Activated T-cell treated with anti-CD3 and anti-CD28 coated beads, Interleukin-2, amount 50 U/mL, for 24 hours (primary cell): ENCODE results near the gene SSH2.

ENCODE experiments used
- DNase-seq: peaks from one replicate; pipeline ENCODE4 v3.0.0-alpha.2; 2020
- H3K27ac Mint-ChIP-seq: 2 replicates; pipeline ENCODE4 v1.8.0; 2020; ENCODE audit warnings: mild to moderate bottlenecking, mixed read lengths
- H3K27me3 Mint-ChIP-seq: 2 replicates; pipeline ENCODE4 v1.8.0; 2020; ENCODE audit warnings: mixed read lengths
- H3K36me3 Mint-ChIP-seq: 2 replicates; pipeline ENCODE4 v1.8.0; 2020; ENCODE audit warnings: low read depth, mixed read lengths
- H3K4me1 Mint-ChIP-seq: 2 replicates; pipeline ENCODE4 v1.8.0; 2020; ENCODE audit warnings: low read depth, mixed read lengths
- H3K4me3 Mint-ChIP-seq: 2 replicates; pipeline ENCODE4 v1.8.0; 2020; ENCODE audit warnings: mild to moderate bottlenecking, moderate library complexity, mixed read lengths
- H3K9me3 Mint-ChIP-seq: 2 replicates; pipeline ENCODE4 v1.8.0; 2020; ENCODE audit warnings: mixed read lengths

The SSH2 gene

GRCh38 chr17:29585080-29585751 is 344.8 kb downstream of the SSH2 start:
- Mint-ChIP-seq H3K9me3 (no peaks in the 10 kb centered on the region), H3K36me3 (peaks cover 62% of the 10 kb centered on the region), H3K27ac (peak overlapping the region; percentile 94), H3K4me1 (peaks cover 66% of the 10 kb centered on the region), H3K4me3 (peak overlapping the region; percentile 51), H3K27me3 (no peaks in the 10 kb centered on the region)
- DNase-seq, result no peak

DNA sequence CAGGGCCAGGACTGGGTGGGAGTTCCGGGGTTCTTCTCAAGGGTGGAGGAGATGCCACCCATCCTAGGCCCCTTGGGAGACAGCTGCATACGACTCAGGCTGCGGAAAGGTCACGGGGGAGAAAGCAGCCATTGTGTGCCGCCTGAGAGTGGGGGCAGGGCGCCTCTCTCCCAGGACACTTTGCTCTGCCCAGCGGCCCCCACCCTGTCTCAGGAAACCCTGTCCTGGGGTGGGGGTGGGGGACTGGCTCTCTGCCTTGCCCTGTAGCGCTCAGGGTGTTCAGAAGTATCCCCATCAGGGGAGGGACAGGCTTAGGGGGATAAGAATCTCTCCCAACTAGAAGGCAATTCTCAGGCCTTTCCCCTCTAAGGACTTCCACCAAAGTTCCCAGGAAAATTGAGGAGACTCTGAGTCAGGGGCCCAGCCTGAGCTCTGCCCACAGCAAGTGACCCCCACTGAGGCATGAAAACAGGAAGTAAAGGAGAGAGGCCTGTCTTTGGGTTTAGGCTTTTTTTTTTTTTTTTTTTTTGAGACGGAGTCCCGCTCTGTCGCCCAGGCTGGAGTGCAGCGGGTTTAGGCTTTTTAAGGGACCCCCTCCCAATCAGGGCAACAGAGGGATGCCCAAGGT is 345.5 kb downstream of the SSH2 start:
- Mint-ChIP-seq H3K27ac (peak overlapping the region; percentile 94), H3K4me1 (peaks cover 65% of the 10 kb centered on the region), H3K36me3 (peaks cover 68% of the 10 kb centered on the region), H3K9me3 (no peaks in the 10 kb centered on the region), H3K27me3 (no peaks in the 10 kb centered on the region), H3K4me3 (no peak overlapping the region)
- DNase-seq, result no peak

GRCh38 chr17:29583324-29584248 is 346.4 kb downstream of the SSH2 start:
- no peaks in the 10 kb centered on the region for H3K9me3 Mint-ChIP-seq
- H3K4me3 Mint-ChIP-seq, result no peak overlapping the region
- no peak for DNase-seq
- H3K36me3 Mint-ChIP-seq, result peaks cover 76% of the 10 kb centered on the region
- no peaks in the 10 kb centered on the region for H3K27me3 Mint-ChIP-seq
- H3K4me1 Mint-ChIP-seq, result peaks cover 65% of the 10 kb centered on the region
- peak overlapping the region; percentile 94 for H3K27ac Mint-ChIP-seq

DNA sequence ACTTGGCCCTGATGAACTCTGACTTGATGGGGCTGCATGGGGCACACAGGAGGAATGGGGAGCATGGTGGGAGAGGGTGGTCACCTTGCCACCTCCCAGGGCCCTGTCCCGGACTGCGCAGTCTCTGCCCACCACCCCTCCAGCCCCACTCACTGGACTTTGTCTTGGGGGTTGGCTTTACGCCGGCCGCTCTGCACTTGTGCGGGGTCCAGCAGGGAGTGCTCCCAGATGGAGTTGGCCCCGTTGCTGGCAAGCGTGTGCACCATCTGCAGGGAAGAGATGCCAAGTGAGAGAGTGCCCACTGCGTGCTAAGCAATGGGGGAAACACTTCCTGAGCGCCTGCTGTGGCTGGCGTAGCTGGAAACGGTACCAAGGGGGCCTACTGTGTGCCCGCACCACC is 347.3 kb downstream of the SSH2 start:
- H3K4me1 Mint-ChIP-seq, result peaks cover 60% of the 10 kb centered on the region

GRCh38 chr17:29582254-29582765 is 347.7 kb downstream of the SSH2 start:
- Mint-ChIP-seq H3K9me3 (no peaks in the 10 kb centered on the region), H3K27ac (peak overlapping the region; percentile 67), H3K36me3 (peaks cover 76% of the 10 kb centered on the region), H3K4me3 (no peak overlapping the region), H3K4me1 (peaks cover 56% of the 10 kb centered on the region), H3K27me3 (no peaks in the 10 kb centered on the region)
- no peak for DNase-seq

More for the DNA sequence above, 347.3 kb downstream of the SSH2 start:
- Mint-ChIP-seq H3K4me3 (no peak overlapping the region), H3K36me3 (peaks cover 76% of the 10 kb centered on the region), H3K27me3 (no peaks in the 10 kb centered on the region), H3K9me3 (no peaks in the 10 kb centered on the region), H3K27ac (peak overlapping the region; percentile 67)
- no peak for DNase-seq

DNA sequence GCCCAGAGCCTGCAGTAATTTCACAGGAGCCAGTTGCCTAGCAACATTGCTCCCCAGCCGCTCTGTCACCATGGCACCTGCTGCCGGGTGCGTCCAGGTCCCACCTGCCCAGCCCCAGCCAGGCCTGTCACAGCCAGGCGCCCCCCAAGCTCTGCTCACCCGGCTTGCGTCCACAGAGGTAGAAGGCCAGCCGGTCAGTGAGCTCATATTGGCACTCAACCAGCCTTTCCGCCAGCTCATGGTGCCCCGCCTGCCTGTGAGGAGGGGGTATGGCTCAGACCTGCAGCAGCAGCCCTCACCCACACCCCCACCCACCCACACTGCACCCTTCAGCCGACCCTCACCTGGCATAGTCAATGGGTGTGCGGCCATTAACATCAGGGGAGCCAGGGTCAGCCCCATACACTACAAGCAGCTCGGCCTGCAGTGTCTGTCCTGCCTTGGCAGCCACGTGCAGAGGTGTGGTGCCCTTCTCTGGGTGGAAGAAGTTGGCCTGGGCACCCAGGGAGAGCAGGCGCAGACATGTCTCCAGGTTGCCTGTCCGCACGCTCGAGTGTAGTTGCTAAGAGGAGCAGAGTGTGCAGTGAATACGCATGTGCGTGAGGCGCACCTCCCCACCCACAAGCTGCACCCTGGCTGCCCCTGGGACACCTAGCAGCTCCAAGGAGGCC is 348.3 kb downstream of the SSH2 start:
- Mint-ChIP-seq H3K27me3 (no peaks in the 10 kb centered on the region), H3K4me3 (no peak overlapping the region), H3K4me1 (peaks cover 50% of the 10 kb centered on the region), H3K36me3 (peaks cover 81% of the 10 kb centered on the region), H3K27ac (peak overlapping the region; percentile 83), H3K9me3 (no peaks in the 10 kb centered on the region)
- no peak for DNase-seq

- Mint-ChIP-seq H3K9me3 (no peaks in the 10 kb centered on the region), H3K4me3 (no peak overlapping the region), H3K36me3 (peaks cover 92% of the 10 kb centered on the region), H3K4me1 (peaks cover 34% of the 10 kb centered on the region), H3K27me3 (no peaks in the 10 kb centered on the region), H3K27ac (peak overlapping the region; percentile 83)
- peak; percentile 92 for DNase-seq
These were observed 349.9 kb downstream of the SSH2 start for GRCh38 chr17:29579866-29580771.

GRCh38 chr17:29578626-29579485 is 351.2 kb downstream of the SSH2 start:
- Mint-ChIP-seq H3K27me3 (no peaks in the 10 kb centered on the region), H3K27ac (peak overlapping the region; percentile 27), H3K4me1 (peaks cover 25% of the 10 kb centered on the region), H3K9me3 (no peaks in the 10 kb centered on the region), H3K36me3 (peaks cover 100% of the 10 kb centered on the region), H3K4me3 (no peak overlapping the region)
- DNase-seq, result no peak

DNA sequence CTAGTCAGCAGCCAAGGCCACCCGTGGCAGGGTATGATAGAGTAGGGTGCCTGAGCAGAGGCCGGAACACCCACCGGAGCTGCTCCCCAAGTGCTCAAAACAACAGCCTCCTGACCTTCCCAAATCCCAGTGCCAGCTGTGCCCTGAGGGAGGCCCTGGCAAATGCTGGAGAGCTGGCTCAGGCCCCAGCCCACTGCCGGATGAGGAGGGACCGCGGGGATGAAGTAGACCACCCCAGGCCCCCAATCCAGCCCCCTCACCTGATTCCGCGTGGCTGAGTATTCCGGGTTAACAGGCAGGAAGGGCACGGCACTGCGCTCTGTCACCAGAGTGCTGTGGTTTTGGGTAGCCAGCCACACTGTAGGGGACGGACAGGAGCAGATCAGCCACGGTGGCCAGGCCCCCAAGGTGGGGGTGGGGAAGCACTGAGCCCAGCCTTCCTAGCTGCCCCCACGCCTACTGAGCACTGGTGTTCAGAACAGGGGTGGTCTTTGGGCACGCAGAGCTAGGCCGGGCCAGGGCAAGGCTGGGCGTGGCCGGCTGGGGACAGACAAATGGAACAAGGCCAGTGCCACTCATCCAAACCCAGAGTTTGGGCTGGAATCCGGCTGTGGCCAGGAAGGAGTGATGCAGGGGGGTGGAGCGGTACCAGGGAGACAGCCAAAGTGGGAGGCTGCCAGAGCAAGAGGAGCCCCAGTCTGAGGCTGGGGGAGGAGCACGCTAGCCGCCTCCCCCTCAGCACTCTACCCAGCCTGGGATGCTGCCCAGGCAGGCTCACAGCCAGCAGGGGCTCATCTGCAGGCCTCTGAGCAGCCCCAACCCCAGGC is 352.4 kb downstream of the SSH2 start:
- Mint-ChIP-seq H3K27ac (no peak overlapping the region), H3K4me1 (peaks cover 31% of the 10 kb centered on the region), H3K36me3 (peaks cover 96% of the 10 kb centered on the region), H3K27me3 (no peaks in the 10 kb centered on the region), H3K9me3 (no peaks in the 10 kb centered on the region), H3K4me3 (no peak overlapping the region)
- no peak for DNase-seq

GRCh38 chr17:29577001-29577370 is 353.0 kb downstream of the SSH2 start:
- Mint-ChIP-seq H3K4me1 (peaks cover 27% of the 10 kb centered on the region), H3K9me3 (no peaks in the 10 kb centered on the region), H3K4me3 (no peak overlapping the region), H3K27me3 (no peaks in the 10 kb centered on the region), H3K27ac (no peak overlapping the region), H3K36me3 (peaks cover 90% of the 10 kb centered on the region)
- no peak for DNase-seq

DNA sequence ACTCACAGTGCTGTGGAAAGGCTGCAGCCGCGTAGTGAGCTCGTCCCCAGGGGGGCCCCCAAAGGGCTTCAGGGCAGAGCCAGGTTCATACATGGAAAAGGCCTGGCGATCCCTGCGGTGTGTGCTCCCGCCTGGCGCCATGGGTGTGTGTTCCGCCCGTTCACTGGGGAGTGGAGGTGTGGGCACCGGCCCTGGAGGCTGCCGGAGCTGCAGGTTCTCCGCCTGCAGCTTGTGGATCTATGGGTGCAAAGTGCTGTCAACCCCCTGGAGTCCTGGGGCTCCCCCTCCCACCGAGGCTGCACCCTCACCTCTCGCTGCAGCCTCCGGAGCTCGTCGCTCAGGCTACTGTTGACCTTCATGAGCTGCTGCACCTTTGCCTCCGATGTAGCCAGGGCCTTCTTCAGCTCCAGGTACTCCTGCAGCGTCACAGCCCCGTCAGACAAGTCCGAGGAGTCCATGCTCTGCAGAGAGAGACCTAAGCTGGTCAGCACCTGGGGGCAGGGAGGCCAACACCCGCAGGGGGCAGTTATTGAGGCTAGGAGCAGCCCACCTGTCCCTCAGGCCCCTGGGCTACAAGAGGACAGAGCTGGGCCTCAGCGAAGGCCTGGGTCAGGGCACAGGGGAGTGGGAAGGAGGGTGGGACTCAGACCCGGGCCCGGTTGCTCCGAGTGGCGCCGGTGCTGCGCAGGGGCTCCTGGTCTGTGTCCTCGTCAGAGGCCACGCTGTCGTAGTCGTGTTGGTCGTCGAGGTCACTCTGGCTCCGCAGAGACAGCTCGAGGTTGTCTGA is 353.6 kb downstream of the SSH2 start:
- Mint-ChIP-seq H3K36me3 (peaks cover 84% of the 10 kb centered on the region), H3K27me3 (no peaks in the 10 kb centered on the region)
- no peak for DNase-seq

More for the DNA sequence above, 353.6 kb downstream of the SSH2 start:
- no peak overlapping the region for H3K27ac Mint-ChIP-seq
- H3K4me1 Mint-ChIP-seq, result peaks cover 27% of the 10 kb centered on the region
- H3K4me3 Mint-ChIP-seq, result no peak overlapping the region
- H3K9me3 Mint-ChIP-seq, result no peaks in the 10 kb centered on the region
